PFSK-1 (cell line): ENCODE data around the gene AGRN.

Experiments used
- FOXP2 ChIP-seq: optimal IDR thresholded peaks from 2 replicates; pipeline ENCODE3; 2011; ENCODE audit warnings: borderline replicate concordance, control low read depth, inconsistent platforms; ENCODE audit not compliant: insufficient read depth; ENCODE audit errors: extremely low read length, extremely low read depth
- POLR2AphosphoS5 ChIP-seq: IDR thresholded peaks from 2 replicates; pipeline ENCODE4 v1.6.1; 2012; ENCODE audit warnings: low read depth, mild to moderate bottlenecking, control low read depth, low read length, moderate library complexity
- REST ChIP-seq, 2 experiments: IDR thresholded peaks; 2 replicates each; pipeline versions ENCODE4 v1.6.1 to v1.8.0; 2011 to 2012; ENCODE audit warnings: low read depth in 2 of 2, low read length in 2 of 2, control low read depth in 1 of 2, inconsistent platforms in 1 of 2, mild to moderate bottlenecking in 1 of 2, moderate library complexity in 1 of 2; ENCODE audit not compliant: insufficient read depth in 1 of 2
- SIN3A ChIP-seq: IDR thresholded peaks from 2 replicates; pipeline ENCODE4 v1.6.1; 2012; ENCODE audit warnings: mild to moderate bottlenecking, low read length, moderate library complexity, borderline replicate concordance; ENCODE audit not compliant: insufficient read depth
- TAF1 ChIP-seq: IDR thresholded peaks from 2 replicates; pipeline ENCODE4 v1.6.1; 2012; ENCODE audit warnings: low read length, control low read depth, borderline replicate concordance; ENCODE audit not compliant: insufficient read depth

AGRN gene

DNA sequence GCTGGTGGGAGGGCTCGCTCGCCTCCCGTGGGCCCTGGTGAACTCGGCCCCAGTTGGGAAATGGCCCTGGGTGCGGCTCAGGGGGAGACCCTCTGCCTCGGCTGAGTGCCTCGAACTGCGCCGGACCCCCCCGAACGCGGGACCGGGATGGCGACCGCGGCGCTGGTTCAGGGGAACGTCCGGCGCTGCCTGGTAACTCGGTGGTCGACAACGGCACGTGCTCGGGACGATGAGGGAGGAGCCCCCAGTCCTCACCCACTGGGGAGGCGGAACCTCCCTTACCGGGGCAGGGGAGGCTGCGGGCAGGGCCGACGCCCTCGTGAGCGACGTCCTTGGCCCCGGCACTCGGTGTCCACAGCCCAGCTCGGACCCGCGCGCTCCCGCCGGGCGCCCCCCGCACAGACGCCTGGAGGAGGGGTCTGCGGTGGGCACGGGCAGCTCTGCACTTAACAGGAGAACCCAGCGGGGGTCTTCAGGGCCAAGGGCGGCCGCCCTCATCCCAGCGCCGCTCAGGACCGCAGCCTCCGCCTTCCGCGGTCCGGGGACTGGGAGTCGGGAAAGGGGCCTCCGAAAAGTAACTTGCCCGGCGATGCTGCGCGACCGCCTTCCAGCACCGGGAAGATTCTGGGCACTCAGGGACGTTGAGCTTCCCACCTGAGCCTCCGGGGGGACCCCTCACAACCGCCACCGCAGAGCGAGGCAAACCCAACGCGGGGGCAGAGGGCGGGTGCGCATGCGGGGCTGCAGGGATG, 21.8 kb upstream of the AGRN start:
- TF ChIP-seq TAF1 (no peak), FOXP2 (no peak), REST (IDR thresholded peaks at IDR 0.05; ENCODE audit: insufficient read depth in 1 of 2, low read depth in 2 of 2, low read length in 2 of 2) (no peak)

GRCh38 chr1:998745-998994, 21.2 kb upstream of the AGRN start:
- TF ChIP-seq POLR2AphosphoS5 (no peak), FOXP2 (no peak), REST (IDR thresholded peaks at IDR 0.05; ENCODE audit: insufficient read depth in 1 of 2, low read depth in 2 of 2, low read length in 2 of 2) (no peak)

- no peak for TF ChIP-seq REST (IDR thresholded peaks at IDR 0.05; ENCODE audit: insufficient read depth in 1 of 2, low read depth in 2 of 2, low read length in 2 of 2)
- TF ChIP-seq SIN3A, result no peak
- no peak for TF ChIP-seq POLR2AphosphoS5
- no peak for TF ChIP-seq TAF1
- TF ChIP-seq FOXP2, result no peak
Observed at GRCh38 chr1:998995-999724, 20.8 kb upstream of the AGRN start.

DNA sequence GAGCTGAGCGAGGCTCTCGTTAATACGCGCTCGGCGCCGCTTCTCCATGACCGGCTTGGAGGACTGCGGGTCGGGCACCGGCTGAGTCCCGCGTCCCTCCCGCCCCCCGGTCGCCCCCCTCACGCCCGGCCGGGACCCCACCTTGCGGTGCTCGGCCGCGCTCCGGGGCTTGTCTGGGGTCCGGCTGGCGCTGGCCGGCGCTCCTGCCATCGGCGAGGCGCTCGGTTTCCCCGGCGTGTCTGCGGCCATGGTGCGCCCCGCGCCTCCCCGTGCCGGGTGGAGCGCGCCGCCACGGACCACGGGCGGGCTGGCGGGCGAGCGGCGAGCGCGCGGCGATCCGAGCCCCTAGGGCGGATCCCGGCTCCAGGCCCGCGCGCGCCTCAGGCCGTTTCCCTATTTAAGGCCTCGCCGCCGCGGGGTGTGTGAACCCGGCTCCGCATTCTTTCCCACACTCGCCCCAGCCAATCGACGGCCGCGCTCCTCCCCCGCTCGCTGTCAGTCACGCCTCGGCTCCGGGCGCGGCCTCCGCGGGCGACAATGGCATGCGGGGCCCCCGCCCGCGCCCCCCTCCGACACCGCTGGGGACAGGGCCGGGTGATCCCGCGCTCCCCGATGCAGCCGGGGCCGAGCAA, 20.1 kb upstream of the AGRN start, which contains the start of gene HES4:
Gene HES4, minus strand, starts transcription at position 373 of the 632 bp plus-strand sequence. Its CDS starts 124 bp downstream, at position 249.
- TF ChIP-seq SIN3A, result no peak
- no peak for TF ChIP-seq POLR2AphosphoS5
- no peak for TF ChIP-seq TAF1
- no peak for TF ChIP-seq FOXP2
- no peak for TF ChIP-seq REST (IDR thresholded peaks at IDR 0.05; ENCODE audit: insufficient read depth in 1 of 2, low read depth in 2 of 2, low read length in 2 of 2)
